Measurements from ENCODE around the gene ZMYM1.
"Not testable (repeated sequence)": the region's sequence is repeated elsewhere in the genome, so short reads cannot be mapped to it uniquely, and the experiment has no call there.

ZMYM1 gene

GRCh38 chr1:35064265-35064664 is 14.9 kb upstream of the ZMYM1 start:
- in situ Hi-C loops (cut with HindIII; ENCODE audit: low pct_ligation_motif_present, low pct_unique_long_range_greater_than_20kb, low sequenced_read_pairs): no loop called here
- DNase-seq: no peak

GRCh38 chr1:35069746-35070145 is 9.4 kb upstream of the ZMYM1 start:
- DNase-seq: no peak
- in situ Hi-C loops (cut with HindIII; ENCODE audit: low pct_ligation_motif_present, low pct_unique_long_range_greater_than_20kb, low sequenced_read_pairs): no loop called here

GRCh38 chr1:35073265-35073811 is 5.8 kb upstream of the ZMYM1 start:
- in situ Hi-C loops (cut with HindIII; ENCODE audit: low pct_ligation_motif_present, low pct_unique_long_range_greater_than_20kb, low sequenced_read_pairs): no loop called here
- no peak for DNase-seq

DNA sequence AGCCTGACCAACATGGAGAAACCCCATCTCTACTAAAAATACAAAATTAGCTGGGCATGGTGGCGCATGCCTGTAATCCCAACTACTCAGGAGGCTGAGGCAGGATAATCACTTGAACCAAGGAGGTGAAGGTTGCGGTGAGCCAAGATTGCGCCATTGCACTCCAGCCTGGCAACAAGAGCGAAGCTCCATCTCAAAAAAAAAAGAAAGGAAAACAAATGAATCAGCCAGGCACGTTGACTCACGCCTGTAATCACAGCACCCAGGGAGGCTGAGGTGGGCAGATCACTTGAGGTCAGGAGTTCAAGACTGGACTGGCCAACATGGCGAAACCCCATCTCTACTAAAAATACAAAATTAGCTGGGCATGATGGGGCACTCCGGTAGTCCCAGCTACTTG is 2.8 kb upstream of the ZMYM1 start:
- in situ Hi-C loops (cut with HindIII; ENCODE audit: low pct_ligation_motif_present, low pct_unique_long_range_greater_than_20kb, low sequenced_read_pairs); DNase-seq: not testable (repeated sequence)

DNA sequence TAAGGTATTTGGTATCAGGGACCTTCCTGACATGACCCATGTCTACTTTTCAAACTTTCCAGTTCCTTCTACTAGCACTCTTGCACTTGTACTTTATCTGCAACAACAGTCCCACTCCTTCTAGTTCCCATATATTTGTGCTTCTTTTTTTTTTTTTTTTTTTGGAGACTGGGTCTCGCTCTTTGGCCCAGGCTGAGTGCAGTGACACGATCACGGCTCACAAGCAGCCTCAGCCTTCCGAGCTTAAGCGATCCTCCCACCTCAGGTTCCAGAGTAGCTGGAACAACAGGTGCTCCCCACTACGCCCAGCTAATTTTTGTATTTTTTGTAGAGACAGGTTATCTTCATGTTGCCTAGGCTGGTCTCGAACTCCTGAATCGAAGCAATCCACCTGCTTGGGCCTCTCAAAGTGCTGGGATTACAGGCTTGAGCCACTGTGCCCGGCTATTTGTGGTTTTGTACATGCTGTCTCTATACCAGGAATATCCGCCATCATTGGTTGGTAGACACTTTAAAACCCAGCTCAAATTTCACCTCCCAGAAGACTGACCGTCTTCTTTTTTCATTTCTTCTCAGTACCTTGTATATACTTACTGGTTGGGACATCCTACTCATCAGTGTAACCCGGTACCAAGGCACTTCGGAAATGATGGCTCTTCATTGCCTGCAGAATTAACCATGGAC is 1.1 kb downstream of the ZMYM1 start:
- in situ Hi-C loops (cut with HindIII; ENCODE audit: low pct_ligation_motif_present, low pct_unique_long_range_greater_than_20kb, low sequenced_read_pairs): no loop called here
- DNase-seq: no peak

DNA sequence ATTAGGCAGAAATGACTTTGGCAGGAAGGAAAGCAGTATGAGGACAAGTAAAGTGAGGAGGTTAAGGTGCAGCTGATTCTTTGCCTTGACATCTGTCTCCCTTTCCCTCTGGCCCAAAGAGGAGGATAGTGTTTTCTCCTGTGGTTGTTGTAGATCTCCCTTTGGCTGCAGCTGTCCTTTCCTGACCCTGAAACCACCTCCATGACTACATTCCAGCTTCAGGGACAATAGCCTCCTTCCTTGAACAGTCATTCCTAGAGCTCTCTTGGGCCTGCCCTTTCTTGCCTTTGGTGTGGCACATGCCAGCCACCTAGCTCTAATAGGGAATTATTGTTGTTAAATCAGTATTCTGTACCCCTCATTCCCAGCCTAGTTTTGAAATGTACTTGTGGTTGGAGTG is 6.2 kb downstream of the ZMYM1 start:
- in situ Hi-C loops (cut with HindIII; ENCODE audit: low pct_ligation_motif_present, low pct_unique_long_range_greater_than_20kb, low sequenced_read_pairs): no loop called here
- no peak for DNase-seq

DNA sequence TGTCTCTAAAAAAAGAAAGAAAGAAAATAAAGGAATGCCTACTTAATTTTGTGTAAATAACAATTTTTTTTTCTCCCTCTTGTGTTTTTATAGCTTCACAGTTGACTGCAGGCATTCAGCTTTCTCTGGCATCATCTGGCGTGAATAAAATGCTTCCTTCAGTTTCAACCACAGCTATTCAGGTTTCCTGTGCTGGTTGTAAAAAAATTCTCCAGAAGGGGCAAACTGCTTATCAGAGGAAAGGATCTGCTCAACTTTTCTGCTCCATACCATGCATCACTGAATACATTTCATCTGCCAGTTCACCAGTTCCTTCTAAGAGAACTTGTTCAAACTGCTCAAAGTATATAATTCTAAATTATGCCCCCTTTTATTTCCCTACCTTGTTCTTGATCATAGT is 18.0 kb downstream of the ZMYM1 start:
- in situ Hi-C loops (cut with HindIII; ENCODE audit: low pct_ligation_motif_present, low pct_unique_long_range_greater_than_20kb, low sequenced_read_pairs): no loop called here
- DNase-seq: peak; percentile 37

GRCh38 chr1:35111106-35111505 is 31.9 kb downstream of the ZMYM1 start:
- in situ Hi-C loops (cut with HindIII; ENCODE audit: low pct_ligation_motif_present, low pct_unique_long_range_greater_than_20kb, low sequenced_read_pairs): no loop called here
- peak; percentile 41 for DNase-seq

DNA sequence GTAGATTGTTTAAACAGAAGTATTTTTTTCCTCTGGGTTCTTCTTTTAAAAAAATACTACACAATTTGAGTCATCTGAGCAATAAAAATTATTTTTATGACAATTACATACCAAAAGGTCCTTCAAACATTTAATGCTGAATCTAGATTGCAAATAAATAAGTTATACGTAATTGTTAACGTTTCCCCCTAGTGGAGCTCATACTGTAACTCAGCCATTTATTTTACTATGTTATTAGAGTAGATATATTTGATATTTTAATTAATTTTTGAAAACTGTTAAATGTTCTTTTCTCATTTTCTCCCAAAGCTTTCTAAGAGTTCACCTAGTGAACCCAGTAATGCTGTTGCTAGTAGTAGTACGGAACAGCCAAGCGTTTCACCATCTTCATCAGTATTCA is 33.5 kb downstream of the ZMYM1 start:
- in situ Hi-C loops (cut with HindIII; ENCODE audit: low pct_ligation_motif_present, low pct_unique_long_range_greater_than_20kb, low sequenced_read_pairs): no loop called here
- peak; percentile 20 for DNase-seq

DNA sequence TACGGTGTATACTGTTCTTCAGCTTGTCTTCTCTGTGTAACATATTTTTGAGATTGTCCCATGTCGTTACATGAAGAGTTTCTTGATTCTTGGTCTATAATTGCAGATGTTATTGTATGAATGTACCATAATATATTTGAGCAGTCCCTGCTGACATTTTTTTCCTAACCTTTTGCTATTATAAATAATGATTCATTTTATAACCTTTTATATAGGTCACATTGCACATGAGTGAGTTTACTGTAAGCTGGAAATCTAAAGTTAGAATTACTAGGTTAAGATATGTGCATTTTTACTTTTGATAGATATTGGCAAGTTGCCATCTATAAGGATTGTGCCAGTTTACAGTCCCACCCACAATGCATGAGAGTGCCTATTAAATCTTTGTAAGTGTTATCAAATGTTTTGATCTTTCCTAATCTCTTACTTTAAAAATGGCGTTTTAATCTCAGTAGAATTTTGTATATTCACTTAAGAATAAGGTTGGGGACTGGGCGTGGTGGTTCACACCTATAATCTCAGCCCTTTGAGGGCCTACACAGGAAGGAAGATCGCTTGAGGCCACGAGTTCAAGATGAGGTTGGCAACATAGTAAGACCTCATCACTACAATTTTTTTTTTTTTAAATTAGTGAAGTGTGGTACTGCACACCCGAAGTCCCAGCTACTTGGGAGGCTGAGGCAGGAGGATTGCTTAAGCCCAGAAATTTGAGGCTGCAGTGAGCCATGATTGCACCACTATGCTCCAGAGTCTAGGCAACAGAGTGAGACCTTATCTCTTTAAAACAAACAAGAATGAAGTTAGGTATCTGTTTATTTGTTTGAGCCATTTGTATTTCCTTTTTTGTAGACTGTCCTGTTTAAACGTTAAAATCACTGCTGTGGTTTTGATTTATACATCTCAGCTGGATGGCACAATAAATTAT is 36.5 kb downstream of the ZMYM1 start:
- no peak for DNase-seq
- in situ Hi-C loops (cut with HindIII; ENCODE audit: low pct_ligation_motif_present, low pct_unique_long_range_greater_than_20kb, low sequenced_read_pairs): no loop called here

DNA sequence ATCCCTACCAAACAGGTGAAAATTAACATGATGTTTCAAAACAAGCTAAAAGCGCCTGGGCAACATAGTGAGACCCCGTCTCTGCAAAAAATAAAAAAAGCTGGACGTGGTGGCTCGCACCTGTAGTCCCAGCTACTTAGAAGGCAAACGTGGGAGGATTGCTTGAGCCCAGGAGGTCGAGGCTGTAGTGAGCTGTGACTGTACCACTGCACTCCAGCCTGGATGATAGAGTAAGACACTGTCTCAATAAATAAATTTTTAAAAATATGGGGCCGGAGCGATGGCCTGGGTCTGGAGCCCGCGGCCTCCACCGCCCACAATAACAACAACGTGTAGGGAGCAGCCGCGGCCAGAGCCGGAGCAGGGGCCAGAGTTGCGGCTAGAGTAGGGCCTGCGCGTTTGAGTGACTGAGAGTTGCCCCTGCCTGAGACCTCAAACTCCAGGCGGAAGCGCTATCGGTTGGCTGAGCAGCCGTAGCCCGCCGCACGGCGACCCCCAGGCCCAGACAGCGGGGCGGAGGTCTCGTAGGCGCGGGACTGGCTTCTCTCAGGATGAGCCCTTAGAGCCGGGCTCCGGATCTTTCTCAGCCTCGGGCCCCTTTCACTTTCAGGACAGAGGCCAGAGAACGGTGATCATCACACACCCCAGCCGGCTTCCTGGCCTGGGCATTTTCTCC is 41.4 kb downstream of the ZMYM1 start:
- in situ Hi-C loops (cut with HindIII; ENCODE audit: low pct_ligation_motif_present, low pct_unique_long_range_greater_than_20kb, low sequenced_read_pairs): no loop called here
- DNase-seq: no peak

- no peak for DNase-seq
- in situ Hi-C loops (cut with HindIII; ENCODE audit: low pct_ligation_motif_present, low pct_unique_long_range_greater_than_20kb, low sequenced_read_pairs): no loop called here
These were observed 43.1 kb downstream of the ZMYM1 start for GRCh38 chr1:35122311-35122710.

DNA sequence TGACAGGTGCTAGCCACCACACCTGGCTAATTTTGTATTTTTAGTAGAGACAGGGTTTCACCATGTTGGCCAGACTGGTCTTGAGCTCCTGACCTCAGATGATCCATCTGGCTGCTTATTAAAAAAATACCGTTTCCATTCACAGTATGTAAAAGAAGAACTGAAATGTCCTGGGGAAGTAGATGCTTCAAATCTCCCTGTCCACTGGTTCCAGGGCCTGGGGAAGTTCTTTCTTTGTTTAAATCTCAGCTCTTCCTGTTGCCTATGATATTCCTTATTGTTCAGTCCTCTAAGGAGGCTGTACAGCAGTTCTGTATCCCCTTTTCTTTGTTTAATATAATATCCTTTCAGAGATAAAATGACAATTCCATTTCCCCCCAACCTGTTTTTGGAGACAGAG is 47.4 kb downstream of the ZMYM1 start:
- in situ Hi-C loops (cut with HindIII; ENCODE audit: low pct_ligation_motif_present, low pct_unique_long_range_greater_than_20kb, low sequenced_read_pairs): no loop called here
- DNase-seq: no peak

GRCh38 chr1:35129080-35129479 is 49.9 kb downstream of the ZMYM1 start:
- DNase-seq: no peak

DNA sequence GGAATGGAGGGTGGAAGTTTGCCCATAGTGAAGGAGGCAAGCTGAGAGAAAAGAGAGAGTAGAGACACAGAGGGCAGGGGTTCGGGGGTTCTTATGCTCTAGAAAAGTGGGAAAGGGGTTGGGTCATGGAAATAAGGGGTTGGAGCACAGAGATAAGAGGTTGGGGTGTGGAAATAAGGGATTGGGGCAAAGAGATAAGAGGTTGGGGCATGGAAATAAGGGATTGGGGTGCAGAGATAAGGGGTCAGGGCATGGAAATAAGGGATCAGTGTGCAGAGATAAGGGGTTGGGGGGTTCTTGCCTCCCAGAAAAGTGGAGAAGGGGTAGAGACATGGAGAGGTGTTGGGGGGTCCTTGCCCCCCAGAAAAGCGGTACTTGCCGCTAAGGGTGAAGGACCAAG is 57.6 kb downstream of the ZMYM1 start:
- in situ Hi-C loops (cut with HindIII; ENCODE audit: low pct_ligation_motif_present, low pct_unique_long_range_greater_than_20kb, low sequenced_read_pairs): no loop called here
- no peak for DNase-seq

More at GRCh38 chr1:35129080-35129479, 49.9 kb downstream of the ZMYM1 start:
- in situ Hi-C loops (cut with HindIII; ENCODE audit: low pct_ligation_motif_present, low pct_unique_long_range_greater_than_20kb, low sequenced_read_pairs): no loop called here

- in situ Hi-C loops (cut with HindIII; ENCODE audit: low pct_ligation_motif_present, low pct_unique_long_range_greater_than_20kb, low sequenced_read_pairs); DNase-seq: not testable (repeated sequence)
These were observed 58.4 kb downstream of the ZMYM1 start for GRCh38 chr1:35137590-35137989.

DNA sequence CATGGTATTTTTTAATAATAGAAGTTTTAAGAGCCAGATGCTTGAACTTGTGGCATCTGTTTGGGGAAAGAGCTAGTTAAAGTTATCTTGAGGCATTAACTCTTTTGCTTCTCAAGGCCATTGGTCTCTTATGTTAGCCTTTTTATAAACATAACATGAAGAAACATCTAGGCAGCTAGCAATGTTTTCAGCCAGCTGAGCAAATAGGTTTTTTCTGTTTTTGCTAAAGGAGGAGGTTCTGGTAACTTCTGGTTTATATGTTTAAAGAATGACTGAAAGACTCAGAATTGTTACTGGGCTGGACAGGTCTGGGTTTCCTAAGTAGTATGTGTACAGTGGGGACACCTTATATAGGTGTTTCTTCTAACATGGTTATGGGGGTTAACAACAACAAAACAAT is 63.1 kb downstream of the ZMYM1 start:
- in situ Hi-C loops (cut with HindIII; ENCODE audit: low pct_ligation_motif_present, low pct_unique_long_range_greater_than_20kb, low sequenced_read_pairs); DNase-seq: not testable (repeated sequence)

- DNase-seq; in situ Hi-C loops (cut with HindIII; ENCODE audit: low pct_ligation_motif_present, low pct_unique_long_range_greater_than_20kb, low sequenced_read_pairs): not testable (repeated sequence)
These were observed 63.5 kb downstream of the ZMYM1 start for GRCh38 chr1:35142728-35143127.
